Amygdala (tissue), 56 donors: Measurements from ENCODE around the gene CNNM2.
"Not testable (repeated sequence)": the region's sequence is repeated elsewhere in the genome, so short reads cannot be mapped to it uniquely, and the experiment has no call there.

Experiments
- DNase-seq, 56 donors: peaks; one replicate each; lab custom pipeline; 2025; lab: John Stamatoyannopoulos, UW

Gene CNNM2

DNA sequence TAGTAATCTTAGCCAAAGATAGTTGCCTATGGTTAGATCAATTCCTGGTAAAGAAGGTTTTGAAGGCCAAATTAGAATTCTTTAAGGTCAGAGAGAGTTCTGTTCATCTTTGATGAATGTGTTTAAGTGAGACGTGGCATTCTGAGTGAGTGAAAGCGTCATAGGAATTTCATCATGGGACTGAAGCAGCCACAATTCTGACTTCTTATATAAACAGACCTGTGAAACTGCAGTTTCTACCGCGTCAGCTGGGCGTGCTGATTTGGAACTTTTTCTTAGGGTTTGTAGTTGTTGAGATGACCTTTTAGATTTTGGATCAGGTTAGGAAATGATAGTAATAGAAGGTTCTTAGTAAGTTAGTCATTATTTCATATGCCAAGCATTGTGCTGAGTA lies 103.8 kb downstream of the CNNM2 start:
- DNase-seq = no peak

DNA sequence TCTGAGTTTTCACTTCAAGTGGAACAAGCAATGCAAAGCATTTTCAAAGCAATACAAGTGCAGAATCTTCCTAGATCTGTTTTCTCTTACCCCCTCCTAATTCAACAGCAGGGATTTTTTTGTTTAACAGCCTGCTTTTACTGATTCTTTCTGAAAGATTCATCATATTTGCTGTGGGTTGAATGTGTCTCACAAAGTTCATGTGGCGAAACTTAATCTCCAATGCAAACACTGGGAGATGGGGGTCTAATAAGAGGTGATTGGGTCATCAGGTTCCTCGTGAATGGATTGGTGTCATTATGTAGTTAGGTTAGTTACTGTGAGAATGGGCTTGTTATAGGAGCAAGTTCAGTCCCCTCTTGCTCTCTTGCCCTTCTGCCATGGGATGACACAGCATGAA lies 107.6 kb downstream of the CNNM2 start:
- no peak for DNase-seq

DNA sequence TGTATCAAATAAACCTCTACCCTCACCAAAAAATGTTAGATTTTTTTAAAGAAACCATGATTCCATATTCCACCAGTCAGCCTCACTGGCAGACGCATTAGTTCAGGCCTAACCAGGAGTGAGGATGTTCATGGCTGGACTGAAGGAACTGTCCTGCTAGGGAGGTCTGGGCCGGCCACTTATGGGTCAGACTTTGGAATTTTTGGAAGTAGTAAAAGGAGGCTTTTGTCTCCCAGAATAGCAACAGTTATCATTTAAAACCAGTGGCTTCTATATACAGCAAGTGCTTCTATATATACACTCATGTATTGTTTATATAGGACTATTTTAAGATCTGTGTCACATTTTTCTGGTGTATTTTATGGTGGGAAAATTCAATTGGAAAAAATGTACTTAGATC lies 120.5 kb downstream of the CNNM2 start:
- DNase-seq = no peak

DNA sequence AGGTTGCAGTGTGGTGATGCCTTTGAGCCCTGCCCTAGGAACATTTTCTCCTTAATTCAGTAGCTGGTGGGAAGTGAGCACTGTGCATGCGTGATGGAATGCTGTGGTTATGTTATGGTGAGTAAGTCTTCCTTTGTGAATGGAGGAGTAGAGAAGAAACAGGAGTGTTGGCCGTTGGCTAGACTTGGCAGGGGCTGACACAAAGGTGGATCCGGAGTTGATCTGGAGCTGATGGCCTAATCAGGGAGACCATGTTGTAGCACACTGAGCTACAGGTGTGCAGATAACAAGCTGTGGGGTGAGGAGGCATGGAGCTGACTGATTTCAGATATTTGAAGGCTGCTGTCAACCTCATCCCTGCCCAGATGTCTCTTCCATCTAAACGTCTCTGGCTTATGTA lies 122.3 kb downstream of the CNNM2 start:
- DNase-seq = no peak

DNA sequence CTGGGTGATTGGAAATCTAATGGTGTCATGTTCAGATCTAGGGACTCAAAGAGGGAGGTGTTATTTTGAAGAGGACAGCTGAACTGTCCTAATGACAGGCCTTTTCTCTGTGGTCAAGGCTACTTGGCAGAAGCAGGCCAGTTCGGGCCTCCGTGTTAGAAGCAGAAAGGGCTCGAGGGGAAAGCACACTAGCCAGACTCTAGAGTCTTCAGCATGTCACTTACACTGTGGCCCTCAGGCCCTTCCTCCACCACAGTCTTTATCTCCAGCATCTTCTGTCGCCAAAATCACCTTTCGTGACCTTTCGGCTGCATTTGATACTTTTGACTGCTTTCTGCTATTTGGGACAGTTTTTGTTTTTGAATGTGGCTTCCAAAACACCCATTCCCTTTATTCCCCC lies 123.3 kb downstream of the CNNM2 start:
- no peak for DNase-seq

DNA sequence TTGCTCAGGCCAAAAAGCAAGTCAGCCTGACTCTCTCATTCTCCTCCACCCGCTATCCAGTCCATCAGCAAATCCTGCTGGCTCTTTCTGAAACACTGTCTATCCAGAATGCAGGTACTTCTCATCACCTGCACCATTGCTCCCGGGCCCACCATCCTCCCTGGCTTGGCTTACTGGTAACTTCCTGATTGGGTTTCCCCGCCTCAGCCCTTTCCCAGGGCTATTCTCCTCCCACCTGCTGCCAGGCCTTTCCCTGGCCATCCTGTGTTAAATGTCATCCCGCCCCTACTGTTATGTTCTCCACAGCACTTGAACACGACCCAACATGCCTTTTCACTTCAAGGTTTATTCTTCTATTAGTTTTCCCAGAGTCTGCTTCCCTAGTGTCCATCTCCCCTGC lies 124.0 kb downstream of the CNNM2 start:
- no peak for DNase-seq

DNA sequence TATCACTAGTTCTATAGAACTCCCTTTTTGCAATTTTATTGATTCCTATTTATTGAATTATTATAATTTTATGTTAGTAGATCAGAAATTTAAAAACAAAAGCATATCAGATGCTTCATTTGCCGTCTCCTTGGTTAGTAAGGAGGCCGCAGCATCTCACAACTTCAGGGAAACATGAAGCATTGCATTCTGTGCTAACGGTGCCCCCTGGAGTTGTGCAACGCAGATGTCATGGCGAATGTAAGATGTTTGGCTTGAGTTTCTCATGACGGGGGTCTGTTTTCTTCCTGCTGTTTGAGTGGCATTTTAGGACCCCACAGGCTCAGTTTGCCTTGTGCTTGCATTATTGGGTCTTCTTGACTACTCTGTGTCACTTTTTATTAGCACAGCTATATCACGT lies 124.8 kb downstream of the CNNM2 start:
- no peak for DNase-seq

DNA sequence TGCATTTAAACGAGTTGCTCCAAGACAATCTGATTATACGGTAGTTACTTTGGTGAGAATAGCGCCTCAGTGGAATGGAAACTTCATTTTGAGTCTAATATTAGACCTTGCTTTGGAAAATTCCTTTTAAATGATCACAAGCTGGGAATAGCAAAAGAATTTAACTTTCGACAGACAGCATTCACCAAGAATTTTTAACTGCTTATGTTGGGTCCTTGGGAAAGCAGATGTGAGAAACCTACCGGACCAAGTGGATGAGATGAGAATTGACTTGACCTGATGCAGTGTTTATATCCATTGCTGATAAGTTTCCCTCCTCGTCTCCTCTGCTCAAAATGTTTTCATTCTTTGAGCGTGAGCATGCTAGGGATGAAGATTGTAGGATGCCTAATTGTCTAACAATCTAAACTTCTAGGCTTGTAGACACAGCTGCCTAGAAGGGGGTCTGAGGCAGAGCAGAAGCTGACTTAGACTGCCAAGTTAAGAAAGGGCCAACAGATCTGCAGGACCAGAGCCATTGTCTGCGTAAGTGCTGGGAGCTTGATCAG lies 126.9 kb downstream of the CNNM2 start:
- DNase-seq = no peak

DNA sequence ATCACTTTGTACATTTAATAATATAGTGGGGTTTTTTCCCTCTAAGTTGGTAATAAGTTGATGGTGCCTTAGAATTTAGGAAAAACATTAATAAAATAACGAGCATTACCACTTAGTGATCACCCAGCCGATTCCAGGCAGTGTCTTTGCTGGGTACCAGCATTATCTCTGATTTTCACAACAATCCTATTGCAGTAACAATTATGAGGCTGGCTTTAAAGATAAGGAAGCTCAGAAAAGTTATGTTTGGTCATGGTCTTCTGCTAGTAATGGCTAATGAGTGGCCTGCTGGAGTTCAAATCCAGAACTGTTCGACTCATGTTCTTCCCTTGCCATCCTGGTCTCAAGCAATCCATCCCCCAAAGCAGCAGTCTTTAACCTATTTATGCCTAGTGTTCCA lies 127.9 kb downstream of the CNNM2 start:
- DNase-seq = no peak

DNA sequence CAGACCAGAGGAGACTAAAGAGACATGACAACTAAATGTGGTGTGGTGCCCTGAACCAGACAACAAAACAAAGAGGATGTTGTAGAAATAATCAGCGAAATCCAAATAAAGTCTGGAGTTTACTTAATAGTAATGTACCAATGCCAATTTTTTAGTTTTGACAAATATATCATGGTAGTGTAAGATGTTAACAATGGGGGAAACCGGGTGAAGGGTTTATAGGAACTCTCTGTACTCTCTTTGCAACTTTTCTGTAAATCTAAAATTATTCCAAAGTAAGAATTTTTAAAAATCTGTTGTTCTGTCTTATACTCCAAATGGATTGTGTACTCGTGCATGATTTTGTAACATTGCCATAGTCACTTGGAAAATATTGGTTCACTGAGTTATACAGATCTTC lies 129.3 kb downstream of the CNNM2 start:
- DNase-seq = no peak

DNA sequence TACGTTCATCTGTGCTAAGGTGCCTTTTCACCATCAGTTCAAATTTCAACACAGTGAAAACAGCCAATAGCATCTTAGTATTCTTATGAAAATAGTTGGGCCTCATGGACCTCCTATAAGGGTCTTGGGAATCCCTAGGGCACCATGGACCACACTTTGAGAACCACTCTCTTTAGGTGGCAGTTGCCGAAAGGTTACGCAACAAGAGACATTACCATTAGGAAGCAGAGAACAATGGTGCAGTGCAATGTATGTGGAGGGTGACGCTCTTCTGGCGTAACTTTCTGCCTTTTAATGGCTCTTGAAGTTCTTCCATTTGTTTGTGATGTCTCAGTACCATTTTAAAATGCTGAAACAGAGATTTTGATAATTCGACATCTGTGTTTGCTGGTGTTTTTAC lies 131.1 kb downstream of the CNNM2 start:
- no peak for DNase-seq

DNA sequence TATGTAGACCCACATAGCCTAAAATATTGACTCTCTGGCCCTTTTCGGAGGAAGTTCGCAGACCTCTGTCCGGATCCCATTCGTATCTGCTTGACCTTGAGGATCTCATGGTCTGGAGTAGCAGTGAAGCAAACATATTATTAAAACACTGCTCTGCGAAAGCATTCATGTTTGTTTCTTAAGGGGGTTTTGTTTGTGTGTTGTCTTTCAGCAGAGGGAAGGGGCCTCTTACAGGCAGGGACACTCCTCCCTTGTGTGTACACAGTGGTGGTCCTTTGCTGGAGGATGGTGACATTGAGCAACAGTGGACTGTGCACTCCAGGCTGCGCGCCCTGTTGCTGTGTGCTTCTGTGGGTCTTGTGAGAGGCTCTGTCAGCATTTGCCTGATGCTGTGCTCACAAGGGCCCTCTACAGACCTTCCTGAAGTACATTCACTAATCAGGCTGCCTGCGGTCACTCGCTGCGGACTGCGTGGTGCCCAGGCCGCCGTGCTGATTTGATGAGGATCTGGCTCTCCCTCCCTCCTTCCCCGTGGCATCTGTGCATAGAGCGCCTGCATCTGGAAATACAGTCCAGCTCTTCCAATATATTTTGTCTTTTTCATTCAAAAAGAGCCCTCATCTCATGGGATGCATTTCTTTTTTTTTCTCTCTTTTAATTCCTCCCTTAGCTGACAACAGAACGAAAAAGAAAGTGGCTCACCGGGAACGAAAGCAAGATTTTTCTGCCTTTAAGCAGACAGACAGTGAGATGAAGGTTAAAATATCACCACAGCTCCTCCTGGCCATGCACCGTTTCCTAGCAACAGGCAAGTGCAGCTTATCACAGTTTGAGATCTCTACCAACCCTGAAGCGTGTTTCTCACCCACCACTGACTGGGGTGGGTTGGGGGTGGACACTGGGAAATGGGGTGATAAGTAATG lies 135.8 kb downstream of the CNNM2 start:
- DNase-seq = peak in 38 of 56 donors; percentile 6 to 61 (median 30)

DNA sequence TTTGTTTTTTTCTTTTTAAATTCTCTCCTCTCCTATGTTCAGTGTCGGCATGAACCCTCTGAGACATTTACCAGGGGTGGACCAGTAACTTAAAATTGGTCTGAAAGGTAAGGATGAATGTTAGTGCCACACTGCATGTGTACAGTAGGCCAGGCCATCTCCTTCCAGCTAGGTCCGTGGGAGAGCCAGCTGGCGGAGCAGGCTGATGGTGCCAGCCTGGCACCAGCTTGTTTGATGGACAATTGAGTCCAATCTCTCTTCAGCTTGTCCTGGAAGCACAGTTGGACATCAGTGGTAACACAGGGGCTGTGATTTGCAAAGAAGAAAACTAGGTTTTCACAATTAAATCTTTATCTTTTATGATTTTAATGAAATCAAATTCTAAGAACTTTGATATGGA lies 136.5 kb downstream of the CNNM2 start:
- DNase-seq = peak in 16 of 56 donors; percentile 1 to 48 (median 18)

DNA sequence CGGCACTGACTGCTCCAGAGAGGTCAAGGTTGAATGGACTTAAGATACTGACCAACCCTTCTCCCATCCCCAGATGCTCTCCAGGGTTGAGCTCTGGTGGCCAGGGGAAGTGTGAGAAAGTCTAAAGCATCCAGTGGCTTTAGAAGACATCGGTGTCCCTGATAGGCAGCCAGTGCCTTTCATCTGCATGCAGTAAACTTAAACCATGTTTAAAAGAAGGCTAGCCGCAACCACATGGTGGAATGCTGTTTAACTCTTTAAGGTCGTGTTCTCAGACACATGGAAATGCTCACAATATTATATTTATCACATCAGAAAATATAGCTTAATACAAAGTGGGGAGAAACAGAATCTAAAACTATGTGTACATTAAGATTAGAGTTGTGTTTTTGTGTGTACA lies 137.0 kb downstream of the CNNM2 start:
- no peak for DNase-seq

DNA sequence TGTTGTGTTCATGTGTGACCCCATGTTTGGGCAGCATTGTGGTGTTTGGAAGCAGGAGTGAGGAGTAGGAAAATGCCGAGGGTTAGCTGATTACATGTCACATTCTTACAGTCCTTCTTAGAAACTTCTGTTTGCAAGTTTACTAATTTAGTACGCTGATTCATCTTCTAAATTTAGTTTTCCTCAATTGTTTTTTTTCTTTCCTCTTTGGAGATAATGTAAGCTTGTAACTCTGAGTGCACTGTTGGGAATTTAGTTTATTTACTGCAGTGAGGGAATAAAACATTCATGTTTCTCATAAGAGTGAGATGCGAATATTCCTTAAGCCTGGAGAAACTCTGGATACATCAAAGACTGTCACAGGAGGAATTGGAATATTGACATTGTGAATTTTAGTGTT lies 139.9 kb downstream of the CNNM2 start:
- DNase-seq = no peak

DNA sequence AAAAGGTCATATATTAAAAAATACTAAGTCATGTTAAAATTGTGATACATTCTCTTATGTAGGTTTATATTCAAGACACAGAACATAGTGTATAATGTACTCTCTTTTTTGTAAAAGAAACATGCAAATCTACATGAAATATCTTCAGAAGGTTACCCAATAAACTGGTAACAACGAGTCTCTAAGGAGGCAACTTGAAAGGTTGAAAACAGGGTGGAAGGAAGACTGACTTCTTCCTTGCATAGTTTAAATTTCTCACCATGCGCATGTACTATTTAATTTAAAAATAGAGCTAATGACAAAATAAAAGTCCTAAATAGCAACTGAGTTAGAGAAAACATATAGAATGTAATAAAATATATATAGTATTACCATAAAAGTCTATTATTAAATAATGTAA lies 142.5 kb downstream of the CNNM2 start:
- no peak for DNase-seq

DNA sequence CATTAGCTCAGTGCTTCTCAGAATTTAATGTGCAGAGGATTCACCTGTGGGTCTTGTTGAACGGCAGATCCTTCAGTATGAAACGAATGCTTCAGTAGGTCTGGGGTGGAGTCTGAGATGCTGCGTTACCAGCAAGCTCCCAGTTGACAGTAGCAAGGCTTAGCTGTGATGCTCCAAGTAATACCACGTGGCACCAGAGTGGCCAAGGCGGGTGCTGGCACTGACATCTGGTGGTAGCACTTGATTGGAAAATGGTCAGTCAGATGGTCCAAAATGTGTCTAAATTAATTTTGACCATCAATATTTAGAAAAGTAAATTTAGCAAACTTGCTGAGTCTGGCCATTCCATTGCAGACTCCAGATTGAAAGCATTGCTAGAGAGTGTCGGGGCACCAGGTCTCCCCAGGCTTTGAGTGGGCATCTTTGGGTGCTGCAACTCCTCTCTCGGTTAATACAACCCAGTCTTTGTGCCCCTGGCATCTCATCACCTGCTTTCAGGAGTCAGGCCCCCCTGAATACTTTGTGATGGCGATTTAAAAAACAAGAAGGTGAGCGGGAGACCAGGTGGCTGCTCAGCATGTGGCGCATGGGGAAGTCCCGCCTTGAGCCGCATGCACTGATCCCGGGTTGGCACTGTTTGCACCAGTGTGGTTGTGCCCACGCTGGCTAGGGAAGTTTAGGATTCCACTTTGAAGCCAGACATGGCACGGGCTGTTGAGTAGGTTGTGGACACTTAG lies 144.9 kb downstream of the CNNM2 start:
- DNase-seq = peak in 35 of 56 donors; percentile 5 to 74 (median 31)

DNA sequence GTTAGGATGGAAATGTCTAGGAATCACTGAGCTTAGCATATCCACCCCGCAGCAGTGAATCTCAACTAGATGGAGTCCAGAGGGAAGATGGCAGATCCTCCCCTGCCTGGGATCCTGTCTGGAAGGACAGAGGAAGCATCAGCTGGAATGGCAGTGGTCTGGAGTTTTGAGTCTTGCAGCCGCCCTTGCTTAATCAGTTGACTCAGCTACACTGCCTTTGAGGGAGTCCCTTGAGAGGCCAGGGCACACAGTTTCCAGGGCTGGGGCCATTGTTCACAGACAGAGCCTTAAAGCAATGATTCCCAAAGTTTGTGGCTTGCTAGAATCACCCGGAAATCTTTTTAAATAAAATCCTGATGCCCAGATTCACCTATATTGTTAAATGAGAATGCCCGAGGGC lies 146.9 kb downstream of the CNNM2 start:
- DNase-seq = no peak

DNA sequence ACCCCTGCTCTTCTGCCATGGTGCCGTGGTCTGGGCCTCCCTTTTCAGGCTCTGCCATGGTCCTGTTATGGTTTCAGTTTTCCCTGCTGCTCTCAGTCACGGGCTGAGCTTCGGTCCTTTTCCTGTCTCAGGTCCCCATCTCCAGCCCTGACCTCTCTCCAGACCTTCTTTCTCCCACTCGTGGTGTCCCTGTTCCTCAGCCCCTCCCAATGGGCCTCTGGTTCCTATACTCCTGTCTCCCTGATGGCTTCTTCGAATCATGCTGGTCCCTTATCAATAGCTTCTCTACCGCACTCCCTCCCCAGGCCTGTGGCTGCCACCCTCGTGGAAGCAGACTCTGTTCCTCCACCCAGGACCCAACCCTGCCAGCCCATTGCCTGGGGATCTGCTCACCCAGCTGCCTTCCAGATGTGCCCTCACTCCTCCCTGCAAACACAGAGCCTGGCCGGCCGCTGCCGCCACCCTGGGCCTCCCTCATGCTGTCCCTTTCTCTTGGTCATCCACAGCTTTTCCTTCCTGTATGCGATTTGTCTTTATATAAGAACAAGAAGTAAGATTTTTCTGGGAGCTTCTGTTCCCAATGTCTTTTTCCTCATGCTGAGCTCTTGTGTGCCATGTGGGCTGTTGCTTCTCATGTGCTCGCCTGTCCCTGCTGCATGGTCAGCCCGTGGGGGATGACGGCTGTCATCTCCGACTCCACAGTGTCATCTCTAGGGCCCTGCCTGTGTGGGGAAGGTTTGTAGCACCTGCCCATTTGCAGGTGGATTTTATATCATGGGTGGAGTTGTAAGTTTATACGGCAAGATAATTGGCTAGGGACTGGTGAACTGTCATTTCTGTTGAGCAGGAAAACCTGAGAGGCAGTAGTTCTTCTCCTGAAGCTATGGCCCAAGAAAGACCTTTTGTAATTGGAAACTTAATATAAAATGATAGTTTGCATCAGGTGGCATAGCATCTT lies 148.3 kb downstream of the CNNM2 start:
- no peak for DNase-seq

DNA sequence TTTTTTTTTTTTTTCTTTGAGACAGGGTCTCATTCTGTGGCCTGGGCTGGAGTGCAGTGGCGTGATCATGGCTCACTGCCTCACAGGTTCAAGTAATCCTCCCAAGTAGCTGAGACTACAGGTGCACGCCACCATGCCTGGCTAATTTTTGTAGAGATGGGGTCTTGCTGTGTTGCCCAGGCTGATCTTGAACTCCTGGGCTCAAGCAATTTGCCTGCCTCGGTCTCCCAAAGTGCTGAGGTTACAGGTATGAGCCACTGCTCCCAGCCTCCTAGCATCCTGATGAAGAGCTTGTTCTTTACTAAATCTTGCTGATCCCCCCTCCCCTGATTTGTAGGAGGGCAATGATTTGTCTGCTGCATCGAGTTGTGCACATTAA lies 149.0 kb downstream of the CNNM2 start:
- DNase-seq = not testable (repeated sequence)

DNA sequence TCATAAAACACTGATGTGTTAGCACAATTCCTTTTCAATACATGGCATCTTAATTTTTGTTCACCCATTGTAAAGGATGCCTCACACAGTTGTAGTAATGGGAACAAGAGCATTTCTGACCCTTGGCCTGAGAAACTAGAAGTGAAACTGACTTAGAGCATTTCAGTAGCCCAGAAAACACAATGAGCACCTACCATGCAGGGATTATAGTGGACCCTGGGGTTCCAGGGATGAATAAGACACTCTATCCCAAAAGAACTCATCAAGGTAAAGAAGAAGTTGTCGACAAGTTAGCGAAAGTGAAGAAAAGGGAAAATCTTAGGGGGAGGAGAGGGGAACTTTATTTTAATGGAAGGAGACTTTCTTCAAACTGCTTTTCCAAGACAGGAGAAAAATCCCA lies 149.4 kb downstream of the CNNM2 start:
- no peak for DNase-seq
